ENCODE data around the gene SMIM29.

Gene SMIM29

GRCh38 chr6:34240329-34241248, 8.2 kb downstream of the SMIM29 start:
- DNase-seq (ENCODE audit: low spot score), result no peak

DNA sequence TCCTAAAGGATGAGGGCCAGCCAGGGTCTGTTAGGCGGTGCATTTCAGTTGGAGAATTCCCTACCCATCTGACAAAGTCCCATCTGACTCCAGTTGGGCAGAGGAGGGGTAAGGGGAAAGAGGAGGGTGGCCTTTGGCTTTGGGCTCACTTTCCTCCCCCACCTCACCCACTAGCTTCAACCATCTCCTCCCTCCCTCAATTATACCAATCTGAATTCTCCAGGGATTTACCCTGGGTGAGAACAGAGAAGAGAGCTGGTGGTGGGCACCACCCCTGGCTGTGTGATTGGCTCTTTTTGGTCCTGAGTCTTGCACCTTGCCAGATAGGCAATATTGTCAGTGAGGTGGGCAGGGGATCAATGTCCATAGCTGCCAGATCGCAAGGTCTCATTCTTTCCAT, 8.9 kb downstream of the SMIM29 start:
- DNase-seq (ENCODE audit: low spot score), result no peak

- no peak for DNase-seq (ENCODE audit: low spot score)
Observed at GRCh38 chr6:34239500-34239825, 9.3 kb downstream of the SMIM29 start.

DNA sequence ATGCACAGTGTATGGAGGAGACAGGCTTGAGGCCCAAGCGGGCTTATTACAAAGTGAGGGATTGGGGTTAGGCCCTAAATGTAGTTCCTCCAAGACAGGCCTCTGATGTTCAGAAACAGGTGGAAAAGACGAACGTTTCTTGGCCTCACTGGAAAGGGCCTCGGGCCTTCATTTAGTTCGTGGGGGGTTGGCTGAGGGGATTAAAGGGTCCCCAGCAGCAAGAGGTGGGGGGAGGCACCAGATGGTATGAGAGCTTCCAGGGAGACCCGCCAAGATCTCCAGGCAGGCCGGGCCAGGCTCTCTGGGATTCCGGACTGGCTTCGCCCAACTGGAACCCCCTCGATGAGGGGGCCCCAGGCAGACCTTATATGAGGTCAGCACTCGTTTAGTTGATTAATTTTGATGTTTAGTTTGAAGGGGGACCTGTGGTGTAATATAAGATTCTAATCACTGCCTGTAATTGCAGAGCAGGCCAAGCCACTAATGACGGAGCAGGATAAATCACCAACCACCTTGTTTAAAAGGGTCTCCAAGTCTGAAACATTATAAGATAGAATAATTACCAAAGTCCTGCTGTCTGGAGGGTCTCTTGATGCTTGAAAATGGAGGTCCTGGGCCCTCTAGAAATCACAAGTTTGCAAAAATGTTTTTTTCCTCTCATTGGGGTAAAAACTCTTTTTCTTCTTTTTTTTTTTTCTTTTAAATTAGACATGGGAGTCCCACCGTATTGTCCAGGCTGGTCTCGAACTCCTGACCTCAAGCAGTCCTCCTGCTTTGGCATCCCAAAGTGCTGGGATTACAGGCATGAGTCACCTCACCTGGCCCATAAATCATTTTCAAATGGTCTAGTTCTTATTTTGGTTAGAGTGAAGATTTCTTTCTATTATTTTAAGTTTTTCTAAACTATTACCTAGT, 10.0 kb downstream of the SMIM29 start:
- DNase-seq (ENCODE audit: low spot score), result no peak

DNA sequence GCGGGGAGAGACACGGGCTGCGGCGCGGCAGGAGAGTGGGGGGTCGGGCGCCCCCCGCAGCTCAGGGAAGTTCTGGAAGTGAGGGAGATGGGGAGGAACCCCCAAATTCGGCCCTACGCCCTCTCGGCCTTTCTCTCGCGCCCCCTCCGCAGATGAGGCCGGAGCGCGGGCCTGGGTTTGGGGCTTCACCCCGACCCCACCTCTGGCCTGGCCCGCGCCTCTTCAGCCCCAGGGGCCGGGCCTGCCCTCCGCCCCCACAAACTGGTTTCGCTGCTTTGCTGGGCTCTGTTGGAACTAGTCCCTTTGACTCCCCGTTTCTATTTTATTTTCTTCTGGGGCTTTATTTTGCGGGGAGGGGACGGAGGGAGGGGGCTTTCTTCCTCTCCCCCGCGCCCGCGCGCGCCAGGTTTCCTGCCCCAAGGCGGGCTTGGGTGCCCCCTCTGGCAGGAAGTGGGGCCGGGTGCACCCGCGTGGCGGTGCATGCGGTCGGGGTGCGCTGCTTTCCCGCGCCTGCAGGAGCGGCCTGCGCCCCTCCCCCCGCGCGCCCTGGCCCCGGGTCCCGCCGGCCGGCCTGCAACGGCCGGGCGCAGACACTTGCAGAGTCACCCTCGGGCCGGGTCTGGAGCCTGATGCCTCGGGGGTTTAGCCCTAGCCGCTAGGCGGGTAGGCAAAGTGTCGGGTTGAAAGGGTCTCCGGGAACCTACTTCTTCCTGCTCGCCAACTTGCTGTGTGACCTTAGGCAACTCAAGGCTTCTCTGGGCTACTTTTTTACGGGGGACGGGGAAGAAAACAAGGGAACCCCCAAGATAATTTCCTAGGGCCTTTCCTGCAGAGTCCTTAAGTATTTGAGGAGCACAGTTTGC, 10.9 kb downstream of the SMIM29 start:
- DNase-seq (ENCODE audit: low spot score), result peak; percentile 78

DNA sequence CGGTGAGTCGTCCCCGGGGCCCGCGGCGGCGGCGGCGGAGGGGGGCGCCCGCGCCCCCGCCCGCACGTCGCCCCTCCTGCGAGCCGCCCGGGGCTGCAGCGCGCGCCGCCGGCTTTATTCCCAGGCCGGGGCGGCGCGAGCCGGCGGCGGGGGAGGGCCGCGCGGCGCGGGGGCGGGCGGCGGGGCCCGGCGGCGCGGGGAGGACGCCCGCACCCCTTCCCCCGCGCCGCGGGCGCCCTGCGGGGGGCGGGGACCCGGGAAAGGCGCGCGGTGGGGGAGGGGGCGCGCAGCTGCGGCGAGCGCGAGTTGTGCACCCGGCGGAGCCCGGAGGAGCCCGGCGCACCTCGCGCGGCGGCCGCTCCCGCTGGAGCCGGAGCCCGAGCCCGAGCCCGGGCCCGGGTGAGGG, 11.5 kb downstream of the SMIM29 start:
- DNase-seq (ENCODE audit: low spot score), result no peak

- peak; percentile 89 for DNase-seq (ENCODE audit: low spot score)
Observed at GRCh38 chr6:34236443-34237315, 12.1 kb downstream of the SMIM29 start, which contains the start of gene HMGA1. TSS of gene HMGA1 (plus strand) at chr6:34236873. CDS start at chr6:34240781, 3,908 bp downstream.

GRCh38 chr6:34236131-34236442, 12.7 kb downstream of the SMIM29 start:
- DNase-seq (ENCODE audit: low spot score), result peak; percentile 52

DNA sequence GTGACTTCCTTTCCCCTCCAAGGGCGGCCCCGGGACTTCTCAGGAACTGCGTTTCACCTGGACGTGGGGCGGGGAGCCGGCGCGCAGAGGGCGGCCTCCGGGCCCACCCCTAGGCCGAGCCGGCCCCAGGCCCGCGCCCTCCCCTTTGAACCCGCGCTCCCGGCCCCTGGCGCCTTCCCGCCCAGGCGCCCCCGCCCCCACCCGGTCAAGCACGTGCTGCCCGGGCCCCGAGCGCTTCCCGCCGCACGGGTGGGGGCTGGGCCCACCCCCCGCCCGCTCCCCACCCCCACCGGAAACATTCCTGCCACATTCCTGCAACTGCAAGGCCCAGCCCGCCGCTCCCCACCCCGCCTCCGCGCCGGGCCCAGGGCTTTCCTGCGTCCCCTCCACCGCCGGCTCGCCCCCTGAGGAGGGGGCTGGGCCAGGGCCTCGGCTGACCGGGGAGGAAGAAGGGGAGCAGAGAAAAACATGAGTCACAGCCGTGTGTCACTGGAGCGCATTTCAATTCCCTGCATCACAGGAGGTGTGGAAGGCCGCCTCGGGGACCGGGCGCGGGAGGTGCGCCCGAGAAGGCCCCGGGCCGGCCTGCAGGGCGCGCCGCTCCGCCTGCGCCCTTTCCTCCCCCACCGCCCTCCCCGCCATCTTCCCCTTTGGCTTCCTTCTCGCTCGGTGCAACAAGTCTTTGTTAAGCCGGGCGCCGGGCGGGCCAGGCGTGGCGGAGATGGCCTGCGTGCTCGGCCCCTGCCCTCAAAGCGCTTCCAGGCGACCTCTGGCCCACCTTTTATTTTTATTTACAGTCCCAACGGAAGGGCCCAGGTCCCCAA, 13.3 kb downstream of the SMIM29 start:
- DNase-seq (ENCODE audit: low spot score), result peak; percentile 64

DNA sequence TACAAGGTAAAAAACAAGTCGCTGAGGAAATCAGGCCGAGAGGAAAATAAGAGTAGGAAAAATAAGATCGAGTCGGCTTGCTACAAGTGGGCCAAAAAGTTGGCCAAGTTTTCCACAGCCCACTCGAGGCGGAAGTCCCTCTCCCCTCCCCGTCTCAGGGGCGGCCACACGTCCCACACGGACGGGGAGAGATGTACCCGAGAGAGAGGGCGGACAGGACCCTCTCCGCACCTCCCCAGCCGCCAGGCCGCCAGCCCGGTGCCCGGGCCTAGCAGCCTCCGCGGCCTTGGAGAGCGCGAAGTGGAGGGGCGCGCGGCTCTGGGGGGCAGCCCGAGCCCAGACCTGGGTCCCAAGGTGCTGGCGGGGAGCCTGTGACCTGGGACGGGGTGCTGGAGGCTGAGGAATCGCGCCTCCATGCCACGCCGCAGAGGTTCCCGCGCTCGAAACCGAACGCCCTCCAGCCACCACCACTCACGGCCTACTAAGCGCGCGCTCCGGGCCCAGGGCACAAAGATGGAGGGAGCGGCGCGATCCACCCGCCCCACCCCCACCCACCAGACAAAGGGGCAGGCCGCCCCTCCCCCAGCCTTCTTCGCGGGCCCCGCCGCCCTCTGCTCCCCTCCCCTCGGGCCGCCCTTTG, 14.0 kb downstream of the SMIM29 start:
- DNase-seq (ENCODE audit: low spot score), result no peak

DNA sequence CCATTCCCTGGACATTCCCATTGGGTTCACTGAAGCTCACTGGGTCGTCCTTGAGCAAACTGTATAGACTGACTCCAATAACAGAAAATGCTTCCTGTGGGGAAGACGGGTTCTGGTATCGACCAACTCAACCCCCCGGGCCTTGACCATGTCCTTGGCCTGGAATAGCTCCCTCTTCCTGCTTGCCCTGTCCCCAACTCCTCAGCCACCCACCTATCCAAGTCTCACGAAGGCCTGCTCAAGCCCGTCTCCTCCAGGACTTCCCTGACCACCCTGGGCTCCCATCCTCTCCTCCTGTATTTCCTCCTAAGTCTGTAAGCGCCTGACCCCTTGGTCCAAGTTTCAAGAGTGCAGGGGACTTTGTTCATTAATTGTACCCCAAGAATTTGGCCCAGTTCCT, 14.9 kb downstream of the SMIM29 start:
- DNase-seq (ENCODE audit: low spot score), result no peak

DNA sequence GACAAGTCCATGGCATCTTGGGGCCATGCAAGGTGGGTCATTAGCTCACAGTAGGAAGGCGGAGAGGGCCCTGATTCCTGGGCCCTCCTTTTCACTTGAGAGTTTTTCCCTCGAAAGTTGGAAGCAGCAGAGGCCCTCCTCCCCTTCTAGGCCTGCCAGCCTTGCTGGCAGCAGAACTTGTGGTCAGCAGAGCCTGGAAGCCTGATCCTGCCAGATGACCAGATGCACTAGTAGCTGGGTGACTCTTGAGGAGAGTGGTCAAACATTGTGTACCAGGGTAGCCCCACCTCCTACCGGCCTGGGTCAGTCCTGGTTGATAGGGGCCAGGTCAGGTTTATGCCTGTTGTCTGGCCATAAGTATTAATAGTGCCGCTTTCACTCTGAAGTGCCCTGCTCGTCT, 15.9 kb downstream of the SMIM29 start:
- DNase-seq (ENCODE audit: low spot score), result no peak

- no peak for DNase-seq (ENCODE audit: low spot score)
Observed at GRCh38 chr6:34231566-34232336, 17.1 kb downstream of the SMIM29 start.

DNA sequence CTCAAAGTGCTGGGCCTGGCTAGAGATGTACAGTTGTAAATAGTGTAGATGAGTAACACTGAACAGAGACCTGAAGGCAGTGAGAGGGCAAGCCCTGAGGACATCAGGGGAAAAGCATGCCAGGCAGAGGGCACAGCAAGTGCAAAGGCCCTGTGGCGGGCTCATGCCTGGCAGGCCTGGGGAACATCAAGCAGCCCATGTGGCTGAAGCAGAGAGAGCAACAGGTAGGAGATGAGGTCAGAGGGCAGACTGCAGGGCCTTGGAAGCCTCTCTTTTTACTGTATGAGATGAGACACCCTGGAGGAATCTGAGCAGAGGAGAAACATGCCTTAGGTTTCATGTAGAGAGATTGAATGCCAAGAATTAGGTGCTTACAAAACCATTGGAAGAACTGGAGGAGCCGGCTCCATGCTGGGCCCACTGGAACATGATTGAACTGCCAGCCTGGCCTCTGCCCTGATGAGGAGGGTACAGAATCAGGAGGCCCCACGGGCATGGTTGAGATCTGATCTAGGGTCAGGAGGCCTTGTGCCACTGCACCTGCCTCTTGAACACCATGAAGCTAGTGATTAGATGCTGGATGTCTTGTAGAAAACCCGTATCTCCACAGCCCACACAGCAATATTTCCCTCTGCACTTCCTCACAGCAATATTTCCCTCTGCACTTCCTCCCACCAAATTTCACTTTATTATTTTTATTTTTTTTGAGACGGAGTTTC, 18.0 kb downstream of the SMIM29 start:
- no peak for DNase-seq (ENCODE audit: low spot score)

DNA sequence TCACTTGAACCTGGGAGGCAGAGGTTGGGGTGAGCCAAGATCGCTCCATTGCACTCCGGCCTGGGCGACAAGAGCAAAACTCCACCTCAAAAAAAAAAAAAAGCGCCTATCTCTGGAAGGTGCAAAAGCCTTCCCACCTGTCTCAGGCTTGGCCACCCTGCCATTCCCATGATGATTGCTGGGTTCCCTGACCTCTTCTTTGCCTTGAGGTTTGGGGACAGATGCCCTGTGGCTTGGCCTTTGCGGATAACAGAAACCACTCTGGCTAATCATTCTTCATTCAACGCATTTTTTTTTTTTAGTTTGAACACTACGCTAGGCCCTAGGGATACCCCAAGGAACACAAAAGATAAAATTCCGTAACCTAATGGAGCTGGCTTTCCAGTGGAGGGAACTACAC, 18.9 kb downstream of the SMIM29 start:
- no peak for DNase-seq (ENCODE audit: low spot score)

DNA sequence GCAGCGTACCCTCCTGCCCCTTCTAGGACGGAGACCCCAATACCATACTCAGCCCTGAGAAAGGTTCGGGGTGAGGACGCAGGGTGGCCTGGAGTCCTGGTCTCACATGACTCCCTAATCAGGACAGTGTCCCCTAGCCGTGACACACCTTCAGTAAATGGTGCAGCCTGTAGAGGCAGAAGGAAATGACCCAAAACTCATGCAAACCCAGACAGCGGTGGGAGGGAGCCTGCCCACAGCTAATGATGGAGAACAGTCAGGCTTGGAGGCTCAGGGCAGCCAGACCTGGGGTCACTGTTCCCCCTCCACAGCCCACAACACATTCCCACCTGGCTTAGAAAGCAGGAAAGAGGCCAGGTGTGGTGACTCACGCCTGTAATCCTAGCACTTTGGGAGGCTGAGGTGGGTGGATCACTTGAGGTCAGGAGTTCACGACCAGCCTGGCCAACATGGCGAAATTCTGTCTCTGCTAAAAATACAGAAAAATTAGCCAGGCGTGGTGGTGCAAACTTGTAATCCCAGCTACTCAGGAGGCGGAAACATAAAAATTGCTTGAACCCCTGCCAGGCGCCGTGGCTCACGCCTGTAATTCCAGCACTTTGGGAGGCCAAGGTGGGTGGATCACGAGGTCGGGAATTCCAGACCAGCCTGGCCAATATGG, 20.9 kb downstream of the SMIM29 start:
- DNase-seq (ENCODE audit: low spot score), result no peak

DNA sequence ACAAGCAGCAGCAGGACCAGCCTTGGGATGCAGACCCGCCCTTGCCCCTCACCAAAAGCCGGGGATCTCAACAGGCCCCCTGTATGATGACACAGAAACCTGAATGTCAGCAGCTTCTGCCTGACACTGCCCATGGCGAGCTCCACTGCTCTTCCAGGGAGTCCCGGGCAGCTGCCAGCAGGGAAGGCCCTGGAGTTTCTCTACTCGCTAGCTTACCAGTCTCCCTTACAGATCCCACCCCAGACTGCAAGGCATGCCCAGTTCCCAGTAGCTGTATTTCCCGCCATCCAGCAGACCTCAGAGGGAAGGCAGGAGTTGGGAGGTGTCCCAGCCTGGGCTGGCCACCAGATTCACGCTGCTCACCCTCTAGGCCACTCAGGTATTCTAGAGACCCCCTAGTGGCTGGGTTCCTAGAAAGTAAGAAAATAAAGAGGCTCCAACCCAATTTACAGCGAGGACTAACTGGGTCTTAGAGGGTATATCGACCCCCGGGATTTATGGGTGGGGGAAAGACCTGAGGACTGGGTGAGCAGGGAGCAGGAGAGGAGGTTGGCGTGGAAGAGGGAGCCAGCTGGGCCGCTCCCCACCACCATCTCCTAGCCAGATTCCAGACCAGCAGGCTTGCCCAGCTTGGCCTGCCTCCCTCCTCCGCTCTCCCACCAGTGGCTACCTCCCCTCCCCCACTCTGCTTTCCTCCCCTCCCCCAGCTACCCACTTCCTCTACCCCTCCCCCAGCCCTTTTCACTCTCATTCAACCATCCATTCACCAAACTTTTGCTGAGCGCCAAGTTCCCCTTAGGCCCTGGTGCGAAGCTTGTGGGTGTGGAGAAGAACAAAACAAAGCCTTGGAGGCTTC, 21.8 kb downstream of the SMIM29 start:
- DNase-seq (ENCODE audit: low spot score), result no peak
